HG03469 (cell line): ENCODE data around the gene FAAP100.

ENCODE experiments used
- ATAC-seq: cut with Tn5 transposase; IDR thresholded peaks from one replicate; pipeline ENCODE4 v1.9.1; 2021; ENCODE audit warnings: mild to moderate bottlenecking, moderate library complexity, moderate number of reproducible peaks; ENCODE audit not compliant: unreplicated experiment

Gene FAAP100

GRCh38 chr17:81492202-81492601 is 60.0 kb downstream of the FAAP100 start:
- no peak for ATAC-seq

DNA sequence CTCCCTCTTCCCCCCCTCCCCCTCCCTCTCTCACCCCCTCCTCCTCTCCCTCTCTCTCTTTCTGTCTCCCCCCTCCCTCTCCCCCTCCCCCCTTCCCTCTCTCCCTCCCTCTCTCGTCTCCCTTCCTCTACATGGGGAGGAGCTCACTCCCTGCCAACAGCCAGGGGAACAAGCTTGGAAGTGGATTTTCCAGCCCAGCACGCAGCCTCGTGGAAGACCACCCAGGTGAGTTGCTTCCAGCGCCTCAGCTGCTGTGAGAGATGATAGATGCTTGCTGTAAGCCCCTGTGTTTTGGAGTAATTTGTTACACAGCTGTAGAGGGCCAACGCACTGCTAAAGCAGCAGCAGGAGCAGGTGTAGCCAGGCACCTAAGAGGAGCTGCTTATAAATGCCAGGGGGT is 60.4 kb downstream of the FAAP100 start:
- no peak for ATAC-seq

DNA sequence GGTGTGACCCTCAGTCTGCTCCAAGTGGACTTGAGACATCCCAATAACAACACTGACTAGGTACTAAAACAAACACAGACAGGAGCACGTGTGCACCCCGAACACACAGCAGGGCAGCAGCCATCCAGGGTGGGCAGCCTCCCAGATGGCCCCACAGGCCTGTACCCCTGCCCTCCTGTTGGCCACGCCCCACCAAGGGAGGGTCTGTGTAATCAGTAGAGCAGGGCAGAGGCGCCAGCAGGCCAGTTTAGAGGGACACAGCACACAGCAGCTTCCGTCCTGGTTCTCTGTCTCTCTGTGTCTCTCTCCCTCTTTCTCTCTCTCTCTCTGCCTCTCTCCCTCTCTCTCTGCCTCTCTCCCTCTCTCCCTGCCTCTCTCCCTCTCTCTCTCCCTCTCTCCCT is 61.0 kb downstream of the FAAP100 start:
- ATAC-seq = no peak

GRCh38 chr17:81489998-81490992 is 61.9 kb downstream of the FAAP100 start:
- no peak for ATAC-seq
